H1 (cell line): ENCODE data around the gene BCHE. TPM values are rescaled to one million over a fixed set of nuclear protein-coding genes. Genes with fewer than 3 reads are reported as not detected.

Experiments used
- CHD7 ChIP-seq: fragments of 300-600 bp; sonication (generic); IDR thresholded peaks from 2 replicates; pipeline ENCODE4 v1.7.1; 2012; ENCODE audit warnings: low read length, moderate library complexity, mild to moderate bottlenecking, inconsistent platforms; ENCODE audit not compliant: insufficient replicate concordance
- EGR1 ChIP-seq: IDR thresholded peaks from 2 replicates; pipeline ENCODE4 v1.6.1; 2011; ENCODE audit warnings: low read depth, low read length, borderline replicate concordance
- polyA plus RNA-seq, 7 experiments: library from polyadenylated mRNA; depleted of rRNA in 3 of 7; stranded (reverse) in 5 of 7; unstranded in 2 of 7; fragments of >200 nt in 5 of 7; fragments of 200-250 nt in 2 of 7; gene quantifications; 1 replicate in 5 of 7; 2 replicates in 1 of 7; 4 replicates in 1 of 7; pipeline versions ENCODE4 v1.2.1 to v1.2.3, GENCODE V29; 2011 to 2013; ENCODE audit warnings: missing spikeins in 2 of 7, mixed read lengths in 2 of 7
- total RNA-seq: library from RNA; stranded (reverse); fragmentation: NEBNext Ultra II Directional; extraction: Animal tissue kit (Norgen Biotek cat#: 25700); gene quantifications from 2 replicates; pipeline ENCODE4 v1.2.1, GENCODE V29; 2021

The BCHE gene
- total and polyA plus RNA-seq, 2 of the 8 experiments (the other 6 are each of a cell fraction or from before 2014, with no cell fraction given): 0.56 to 1.9 TPM

GRCh38 chr3:165768680-165769079 lies 68.5 kb downstream of the BCHE start (continued):
- TF ChIP-seq CHD7 (no peak), EGR1 (no peak)
